ENCODE measurements around the gene IMPDH1. TPM values are rescaled to one million over a fixed set of nuclear protein-coding genes. Genes with fewer than 3 reads are reported as not detected.

IMPDH1 gene
- total RNA-seq, 1 donor from 2014 or later: 52.3 TPM

- Histone ChIP-seq H3K4me1 (no peaks in the 10 kb centered on the region), H3K27me3 (no peaks in the 10 kb centered on the region), H3K9me3 (no peaks in the 10 kb centered on the region), H3K27ac (no peak overlapping the region), H3K36me3 (no peaks in the 10 kb centered on the region), H3K4me3 (no peak overlapping the region)
- DNase-seq (ENCODE audit: extremely low spot score in 2 of 2): no peak
- TF ChIP-seq CTCF (IDR thresholded peaks at IDR 0.05): no peak
- TF ChIP-seq POLR2A (IDR thresholded peaks at IDR 0.05): no peak
- no peak for TF ChIP-seq POLR2AphosphoS5 (IDR thresholded peaks at IDR 0.05; ENCODE audit: insufficient read depth in 1 of 2, low read depth in 1 of 2)
- intact Hi-C loops (cut with DNase I): no loop called here
Observed at GRCh38 chr7:128376077-128376476, 33.7 kb downstream of the IMPDH1 start.

DNA sequence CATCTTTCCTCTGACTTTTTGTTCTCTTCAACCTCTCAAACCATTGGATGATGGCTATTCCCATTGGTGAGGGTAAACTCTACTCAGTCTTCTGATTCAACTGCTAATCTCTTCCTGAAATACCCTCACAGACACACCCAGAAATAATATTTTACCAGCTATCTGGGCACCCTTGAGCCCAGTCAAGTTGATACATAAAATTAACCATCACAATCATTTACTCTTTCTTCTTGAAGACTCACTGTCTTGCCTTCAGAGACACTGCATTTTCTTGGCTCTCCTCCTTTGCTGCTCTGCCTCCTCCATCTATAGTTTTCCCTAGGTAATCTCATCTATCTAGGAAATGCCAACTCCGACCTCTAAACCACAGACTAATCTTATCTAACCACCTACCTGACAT is 35.7 kb downstream of the IMPDH1 start:
- no peak overlapping the region for H3K4me3 ChIP-seq
- TF ChIP-seq POLR2A (IDR thresholded peaks at IDR 0.05): no peak
- TF ChIP-seq POLR2AphosphoS5 (IDR thresholded peaks at IDR 0.05; ENCODE audit: insufficient read depth in 1 of 2, low read depth in 1 of 2): no peak
- TF ChIP-seq CTCF (IDR thresholded peaks at IDR 0.05): no peak
- no peaks in the 10 kb centered on the region for H3K27me3 ChIP-seq
- H3K4me1 ChIP-seq: no peaks in the 10 kb centered on the region
- H3K36me3 ChIP-seq: no peaks in the 10 kb centered on the region
- H3K27ac ChIP-seq: no peak overlapping the region
- intact Hi-C loops (cut with DNase I): no loop called here
- no peaks in the 10 kb centered on the region for H3K9me3 ChIP-seq
- DNase-seq (ENCODE audit: extremely low spot score in 2 of 2): no peak

- Histone ChIP-seq H3K9me3 (no peaks in the 10 kb centered on the region), H3K4me1 (no peaks in the 10 kb centered on the region), H3K27ac (no peak overlapping the region), H3K27me3 (no peaks in the 10 kb centered on the region), H3K36me3 (no peaks in the 10 kb centered on the region), H3K4me3 (no peak overlapping the region)
- no peak for DNase-seq (ENCODE audit: extremely low spot score in 2 of 2)
- intact Hi-C loops (cut with DNase I): no loop called here
- no peak for TF ChIP-seq CTCF (IDR thresholded peaks at IDR 0.05)
- no peak for TF ChIP-seq POLR2A (IDR thresholded peaks at IDR 0.05)
- TF ChIP-seq POLR2AphosphoS5 (IDR thresholded peaks at IDR 0.05; ENCODE audit: insufficient read depth in 1 of 2, low read depth in 1 of 2): no peak
Observed at GRCh38 chr7:128373606-128374005, 36.2 kb downstream of the IMPDH1 start.

GRCh38 chr7:128370491-128370890 is 39.3 kb downstream of the IMPDH1 start:
- Histone ChIP-seq H3K36me3 (no peaks in the 10 kb centered on the region), H3K27me3 (no peaks in the 10 kb centered on the region), H3K4me3 (no peak overlapping the region), H3K27ac (no peak overlapping the region), H3K4me1 (no peaks in the 10 kb centered on the region), H3K9me3 (no peaks in the 10 kb centered on the region)
- no peak for DNase-seq (ENCODE audit: extremely low spot score in 2 of 2)
- no peak for TF ChIP-seq POLR2A (IDR thresholded peaks at IDR 0.05)
- no peak for TF ChIP-seq CTCF (IDR thresholded peaks at IDR 0.05)
- TF ChIP-seq POLR2AphosphoS5 (IDR thresholded peaks at IDR 0.05; ENCODE audit: insufficient read depth in 1 of 2, low read depth in 1 of 2): no peak
- intact Hi-C loops (cut with DNase I): no loop called here

DNA sequence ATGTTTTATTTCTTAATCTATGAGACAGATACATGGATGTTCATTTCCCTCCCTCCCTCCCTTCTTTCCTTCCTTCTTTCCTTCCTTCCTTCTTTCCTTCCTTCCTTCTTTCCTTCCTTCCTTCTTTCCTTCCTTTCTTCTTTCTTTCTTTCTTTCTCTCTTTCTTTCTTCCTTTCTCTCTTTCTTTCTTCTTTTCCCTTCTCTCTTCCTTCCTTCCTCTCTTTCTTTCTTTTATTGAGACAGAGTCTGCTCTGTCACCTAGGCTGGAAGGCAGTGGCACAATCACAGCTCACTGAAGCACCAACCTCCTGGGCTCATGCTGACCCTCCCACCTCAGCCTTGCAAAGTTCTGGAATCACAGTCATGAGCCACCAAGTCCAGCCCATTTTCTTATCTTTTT is 42.8 kb downstream of the IMPDH1 start:
- intact Hi-C loops (cut with DNase I): no loop called here

More for the DNA sequence above, 42.8 kb downstream of the IMPDH1 start:
- no peak for TF ChIP-seq CTCF (IDR thresholded peaks at IDR 0.05)
- TF ChIP-seq POLR2AphosphoS5 (IDR thresholded peaks at IDR 0.05; ENCODE audit: insufficient read depth in 1 of 2, low read depth in 1 of 2): no peak
- no peak for TF ChIP-seq POLR2A (IDR thresholded peaks at IDR 0.05)
- no peak for DNase-seq (ENCODE audit: extremely low spot score in 2 of 2)
- Histone ChIP-seq H3K9me3 (no peaks in the 10 kb centered on the region), H3K27me3 (no peaks in the 10 kb centered on the region), H3K27ac (no peak overlapping the region), H3K4me1 (peaks cover 4% of the 10 kb centered on the region), H3K4me3 (no peak overlapping the region), H3K36me3 (no peaks in the 10 kb centered on the region)

All from vagina (tissue), 2 donors.